Ascending aorta (tissue), 2 donors: ENCODE measurements around the gene JAG2. TPM values are rescaled to one million over a fixed set of nuclear protein-coding genes. Genes with fewer than 3 reads are reported as not detected.

Source experiments
- DNase-seq, 2 donors: peaks; one replicate each; pipeline ENCODE4 v3.0.0-alpha.2; 2019; ENCODE audit warnings: low spot score in 2 of 2
- H3K27ac ChIP-seq, 2 donors: fragments of 200-600 bp; sonication (generic); one replicate each; pipeline ENCODE4 v1.5.1; 2016 to 2017; ENCODE audit warnings: mild to moderate bottlenecking in 1 of 2
- H3K27me3 ChIP-seq: fragments of 200-600 bp; sonication (generic); one replicate; pipeline ENCODE4 v1.5.1; 2017
- H3K36me3 ChIP-seq, 2 donors: fragments of 200-600 bp; sonication (generic); one replicate each; pipeline ENCODE4 v1.5.1; 2016
- H3K4me1 ChIP-seq, 2 donors: fragments of 200-600 bp; sonication (generic); one replicate each; pipeline ENCODE4 v1.5.1; 2016 to 2017; ENCODE audit warnings: mild to moderate bottlenecking in 1 of 2
- H3K4me3 ChIP-seq, 2 donors: fragments of 200-600 bp; sonication (generic); one replicate each; pipeline ENCODE4 v1.5.1; 2016 to 2017; ENCODE audit warnings: mild to moderate bottlenecking in 1 of 2
- H3K9me3 ChIP-seq, 2 donors: fragments of 200-600 bp; sonication (generic); one replicate each; pipeline ENCODE4 v1.5.1; 2016
- intact Hi-C: fragments of 100-400 bp; cut with DNase I; formaldehyde crosslinking; loops from one replicate; pipeline ENCODE4 v1.15.1; 2023
- total RNA-seq: library from RNA; depleted of rRNA; stranded (reverse); fragments of >200 nt; gene quantifications from one replicate; pipeline ENCODE4 v1.1.0, GENCODE V29; 2016
- TF ChIP-seq, protein P1 (sequence below), 3 experiments: fragments of 200-600 bp in 2 of 3; fragments of 450-650 bp in 1 of 3; sonication (generic) in 2 of 3; IDR thresholded peaks; one replicate each; pipeline ENCODE4 v1.5.1; 2016 to 2019; ENCODE audit warnings: antibody characterized with exemption in 3 of 3, mild to moderate bottlenecking in 1 of 3, moderate library complexity in 1 of 3

Gene JAG2
- total RNA-seq, 1 donor from 2014 or later = 35.5 TPM

DNA sequence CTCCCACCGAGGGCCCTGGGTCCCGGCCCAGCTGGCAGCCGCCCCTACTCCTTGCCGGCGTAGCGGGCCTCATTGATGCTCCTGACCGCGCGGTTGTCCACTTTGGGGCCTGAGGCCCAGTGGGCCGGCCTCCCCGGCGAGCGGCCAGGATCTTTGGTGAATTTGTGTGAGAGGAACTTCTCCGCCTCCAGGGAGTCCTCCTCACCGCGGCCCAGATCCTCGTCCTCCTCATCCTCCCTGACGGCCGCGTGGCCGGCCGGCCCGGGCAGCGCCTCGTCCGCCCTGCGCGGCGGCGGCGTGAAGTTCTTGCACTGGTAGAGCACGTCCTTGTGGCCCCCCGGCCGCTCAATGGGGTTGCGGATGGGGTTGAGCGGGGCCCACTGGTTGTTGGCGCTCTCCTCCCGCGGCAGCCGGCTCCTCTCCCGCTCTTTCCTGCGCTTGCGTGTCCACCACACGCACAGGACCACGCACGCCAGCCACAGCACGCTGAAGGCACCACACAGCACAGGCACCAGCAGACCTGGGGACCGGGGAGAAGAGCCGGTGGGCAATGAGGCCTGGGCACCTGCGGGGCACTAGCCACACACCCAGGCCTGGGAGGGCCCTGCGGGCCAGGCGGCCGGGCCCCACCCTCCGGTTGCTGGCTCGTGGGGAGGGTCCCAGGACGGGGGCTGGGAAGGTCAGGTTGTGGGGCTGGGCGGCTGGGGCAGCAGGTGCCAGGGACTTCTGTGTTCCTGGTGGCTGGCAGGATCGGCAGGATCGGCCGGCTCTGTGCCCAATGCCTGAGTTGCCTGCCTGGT lies 25.7 kb downstream of the JAG2 start:
- Histone ChIP-seq H3K36me3 (peaks cover 0 to 24% of the 10 kb centered on the region in 2 donors), H3K4me3 (no peak overlapping the region), H3K27ac (no peak overlapping the region), H3K4me1 (no peaks in the 10 kb centered on the region), H3K27me3 (no peaks in the 10 kb centered on the region), H3K9me3 (peaks cover 6 to 9% of the 10 kb centered on the region in 2 donors)
- intact Hi-C loops = no loop called here
- peak in 1 of 2 donors; percentile 4 for DNase-seq
- TF ChIP-seq, protein P1, sequence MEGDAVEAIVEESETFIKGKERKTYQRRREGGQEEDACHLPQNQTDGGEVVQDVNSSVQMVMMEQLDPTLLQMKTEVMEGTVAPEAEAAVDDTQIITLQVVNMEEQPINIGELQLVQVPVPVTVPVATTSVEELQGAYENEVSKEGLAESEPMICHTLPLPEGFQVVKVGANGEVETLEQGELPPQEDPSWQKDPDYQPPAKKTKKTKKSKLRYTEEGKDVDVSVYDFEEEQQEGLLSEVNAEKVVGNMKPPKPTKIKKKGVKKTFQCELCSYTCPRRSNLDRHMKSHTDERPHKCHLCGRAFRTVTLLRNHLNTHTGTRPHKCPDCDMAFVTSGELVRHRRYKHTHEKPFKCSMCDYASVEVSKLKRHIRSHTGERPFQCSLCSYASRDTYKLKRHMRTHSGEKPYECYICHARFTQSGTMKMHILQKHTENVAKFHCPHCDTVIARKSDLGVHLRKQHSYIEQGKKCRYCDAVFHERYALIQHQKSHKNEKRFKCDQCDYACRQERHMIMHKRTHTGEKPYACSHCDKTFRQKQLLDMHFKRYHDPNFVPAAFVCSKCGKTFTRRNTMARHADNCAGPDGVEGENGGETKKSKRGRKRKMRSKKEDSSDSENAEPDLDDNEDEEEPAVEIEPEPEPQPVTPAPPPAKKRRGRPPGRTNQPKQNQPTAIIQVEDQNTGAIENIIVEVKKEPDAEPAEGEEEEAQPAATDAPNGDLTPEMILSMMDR (IDR thresholded peaks at IDR 0.05) = no peak

- intact Hi-C loops = no loop called here
- Histone ChIP-seq H3K27me3 (no peaks in the 10 kb centered on the region), H3K27ac (no peak overlapping the region), H3K9me3 (peaks cover 6 to 9% of the 10 kb centered on the region in 2 donors), H3K36me3 (peaks cover 0 to 23% of the 10 kb centered on the region in 2 donors), H3K4me3 (no peak overlapping the region), H3K4me1 (no peaks in the 10 kb centered on the region)
- DNase-seq = peak in 1 of 2 donors; percentile 6
- TF ChIP-seq, protein P1 (IDR thresholded peaks at IDR 0.05) = no peak
Observed at GRCh38 chr14:105141486-105142281, 26.9 kb downstream of the JAG2 start.

- peak in 1 of 2 donors; percentile 4 for DNase-seq
- H3K36me3 ChIP-seq = peaks cover 0 to 23% of the 10 kb centered on the region in 2 donors
- no peak overlapping the region for H3K4me3 ChIP-seq
- H3K27me3 ChIP-seq = no peaks in the 10 kb centered on the region
- H3K4me1 ChIP-seq = no peaks in the 10 kb centered on the region
- TF ChIP-seq, protein P1 (IDR thresholded peaks at IDR 0.05) = no peak
- intact Hi-C loops = no loop called here
- H3K9me3 ChIP-seq = peaks cover 6 to 9% of the 10 kb centered on the region in 2 donors
- no peak overlapping the region for H3K27ac ChIP-seq
Observed at GRCh38 chr14:105141026-105141425, 27.6 kb downstream of the JAG2 start.

DNA sequence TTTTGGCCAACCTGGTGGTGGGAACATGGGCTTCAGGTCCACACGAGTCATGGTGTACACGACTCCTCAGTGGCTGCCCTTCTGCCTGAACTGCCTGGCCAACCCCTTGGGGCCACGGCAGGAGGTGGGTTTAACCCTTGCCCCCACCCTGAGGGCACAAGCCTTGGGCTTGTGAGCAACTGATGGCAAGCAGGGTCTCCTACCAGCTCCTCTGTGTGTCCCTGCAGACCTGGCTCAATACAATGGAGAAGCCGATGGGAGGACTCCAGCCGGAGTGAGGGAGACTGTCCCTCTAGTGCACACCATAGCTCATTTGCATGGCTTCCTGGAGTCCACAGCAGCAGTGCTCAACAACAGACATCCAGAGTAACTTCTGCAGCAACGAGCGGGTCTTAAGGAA lies 28.0 kb downstream of the JAG2 start:
- TF ChIP-seq, protein P1 (IDR thresholded peaks at IDR 0.05) = no peak
- intact Hi-C loops = no loop called here
- Histone ChIP-seq H3K27ac (no peak overlapping the region), H3K4me3 (no peak overlapping the region), H3K4me1 (no peaks in the 10 kb centered on the region), H3K9me3 (peaks cover 6 to 9% of the 10 kb centered on the region in 2 donors), H3K27me3 (no peaks in the 10 kb centered on the region), H3K36me3 (peaks cover 0 to 23% of the 10 kb centered on the region in 2 donors)
- no peak for DNase-seq

DNA sequence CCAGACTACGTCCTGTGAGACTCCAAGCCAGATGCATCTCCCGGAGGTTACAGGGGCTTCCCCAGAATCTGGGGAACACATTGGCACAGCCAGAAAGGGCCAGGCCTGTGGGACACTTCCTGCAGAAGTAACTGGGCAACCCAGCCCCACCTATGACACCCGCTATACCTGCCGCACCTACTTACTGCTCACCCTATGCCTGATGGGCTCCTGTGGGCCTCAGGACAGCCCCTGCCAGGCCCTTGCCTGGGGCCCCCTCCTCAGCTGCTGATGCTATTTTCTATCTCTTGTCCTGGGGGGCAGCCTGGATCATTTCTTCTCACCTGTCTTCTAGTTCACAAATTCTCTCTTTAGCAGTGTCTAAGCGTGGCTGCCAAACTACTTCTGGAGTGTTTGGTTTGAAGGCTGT lies 28.7 kb downstream of the JAG2 start:
- Histone ChIP-seq H3K27ac (no peak overlapping the region), H3K9me3 (peaks cover 6 to 9% of the 10 kb centered on the region in 2 donors), H3K4me3 (no peak overlapping the region), H3K27me3 (no peaks in the 10 kb centered on the region), H3K36me3 (peaks cover 0 to 21% of the 10 kb centered on the region in 2 donors), H3K4me1 (no peaks in the 10 kb centered on the region)
- no peak for DNase-seq
- intact Hi-C loops = no loop called here
- TF ChIP-seq, protein P1 (IDR thresholded peaks at IDR 0.05) = no peak
